H9 (cell line): ENCODE data around the gene GTPBP6. TPM values are rescaled to one million over a fixed set of nuclear protein-coding genes. Genes with fewer than 3 reads are reported as not detected.
A peak's percentile ranks its signal among the peaks of the same experiment; 100 is the strongest.

Source experiments
- DNase-seq: peaks from one replicate; pipeline ENCODE4 v3.0.0-alpha.2; 2017
- H2AFZ ChIP-seq: one replicate; pipeline ENCODE4 v1.6.1; 2013; ENCODE audit warnings: mild to moderate bottlenecking, low read length, control low read depth, moderate library complexity
- H2AK5ac ChIP-seq: 2 replicates; pipeline ENCODE4 v1.6.1; 2013; ENCODE audit warnings: low read length, control low read depth, mixed read lengths; ENCODE audit not compliant: insufficient read length
- H2BK120ac ChIP-seq: one replicate; pipeline ENCODE4 v1.6.1; 2013; ENCODE audit warnings: low read depth, mild to moderate bottlenecking, low read length, control low read depth, inconsistent platforms; ENCODE audit not compliant: poor library complexity, severe bottlenecking
- H2BK12ac ChIP-seq: 2 replicates; pipeline ENCODE4 v1.6.1; 2013; ENCODE audit warnings: low read length, control low read depth, mixed read lengths, low read depth; ENCODE audit not compliant: insufficient read length
- H2BK15ac ChIP-seq: 2 replicates; pipeline ENCODE4 v1.6.1; 2013; ENCODE audit warnings: low read depth, low read length, control low read depth
- H2BK20ac ChIP-seq: one replicate; pipeline ENCODE4 v1.6.1; 2013; ENCODE audit warnings: low read depth, mild to moderate bottlenecking, low read length, control low read depth, inconsistent platforms; ENCODE audit not compliant: poor library complexity, severe bottlenecking
- H2BK5ac ChIP-seq: 2 replicates; pipeline ENCODE4 v1.6.1; 2013; ENCODE audit warnings: low read length, control low read depth, mixed read lengths; ENCODE audit not compliant: insufficient read length
- H3K14ac ChIP-seq: 2 replicates; pipeline ENCODE4 v1.6.1; 2013; ENCODE audit warnings: low read length, control low read depth; ENCODE audit not compliant: insufficient read depth
- H3K18ac ChIP-seq: 2 replicates; pipeline ENCODE4 v1.6.1; 2013; ENCODE audit warnings: low read depth, mild to moderate bottlenecking, mixed read lengths, low read length, control low read depth; ENCODE audit not compliant: insufficient read length
- H3K23ac ChIP-seq: 2 replicates; pipeline ENCODE4 v1.6.1; 2013; ENCODE audit warnings: low read length, control low read depth, mixed read lengths, low read depth; ENCODE audit not compliant: insufficient read length
- H3K23me2 ChIP-seq: 2 replicates; pipeline ENCODE4 v1.6.1; 2013; ENCODE audit warnings: low read depth, mild to moderate bottlenecking, mixed read lengths, low read length, control low read depth; ENCODE audit not compliant: insufficient read length, poor library complexity, severe bottlenecking
- H3K27ac ChIP-seq: 2 replicates; pipeline ENCODE4 v1.5.1; 2013; ENCODE audit warnings: low read length, control low read depth, mixed read lengths, low read depth; ENCODE audit not compliant: insufficient read length
- H3K27me3 ChIP-seq: 2 replicates; pipeline ENCODE4 v1.6.1; 2013; ENCODE audit warnings: low read length, control low read depth, inconsistent platforms; ENCODE audit not compliant: insufficient read depth
- H3K4ac ChIP-seq: 2 replicates; pipeline ENCODE4 v1.6.1; 2013; ENCODE audit warnings: low read depth, mild to moderate bottlenecking, control low read depth, inconsistent platforms, low read length, moderate library complexity
- H3K4me1 ChIP-seq: 2 replicates; pipeline ENCODE4 v1.6.1; 2013; ENCODE audit warnings: low read length, control low read depth, inconsistent platforms; ENCODE audit not compliant: insufficient read depth
- H3K4me2 ChIP-seq: 2 replicates; pipeline ENCODE4 v1.6.1; 2013; ENCODE audit warnings: low read length, control low read depth, mixed read lengths; ENCODE audit not compliant: insufficient read length, insufficient read depth
- H3K56ac ChIP-seq: 2 replicates; pipeline ENCODE4 v1.6.1; 2013; ENCODE audit warnings: low read depth, mild to moderate bottlenecking, mixed read lengths, low read length, control low read depth; ENCODE audit not compliant: insufficient read length
- H3K79me1 ChIP-seq: 2 replicates; pipeline ENCODE4 v1.6.1; 2013; ENCODE audit warnings: low read depth, mild to moderate bottlenecking, moderate library complexity, low read length, control low read depth, inconsistent platforms; ENCODE audit not compliant: insufficient read depth, poor library complexity, severe bottlenecking
- H3K79me2 ChIP-seq: 2 replicates; pipeline ENCODE4 v1.6.1; 2013; ENCODE audit warnings: low read length, control low read depth, inconsistent platforms; ENCODE audit not compliant: insufficient read depth
- H3K9ac ChIP-seq: 2 replicates; pipeline ENCODE4 v1.6.1; 2013; ENCODE audit warnings: low read length, control low read depth, mixed read lengths; ENCODE audit not compliant: insufficient read length; ENCODE audit errors: extremely low read depth
- H3K9me3 ChIP-seq: one replicate; pipeline ENCODE4 v1.6.1; 2013; ENCODE audit warnings: low read depth, low read length, inconsistent platforms; ENCODE audit not compliant: control insufficient read depth
- H3T11ph ChIP-seq: one replicate; pipeline ENCODE4 v1.6.1; 2013; ENCODE audit warnings: mild to moderate bottlenecking, low read length, control low read depth, inconsistent platforms
- H4K20me1 ChIP-seq: one replicate; pipeline ENCODE4 v1.6.1; 2013; ENCODE audit not compliant: control insufficient read depth, insufficient read length, insufficient read depth
- H4K5ac ChIP-seq: 2 replicates; pipeline ENCODE4 v1.6.1; 2013; ENCODE audit warnings: low read depth, mild to moderate bottlenecking, mixed read lengths, low read length, control low read depth; ENCODE audit not compliant: insufficient read length
- H4K8ac ChIP-seq: replicated peaks from 2 replicates; pipeline ENCODE4 v1.6.1; 2013; ENCODE audit warnings: low read length, control low read depth, mixed read lengths, low read depth; ENCODE audit not compliant: insufficient read length
- H4K91ac ChIP-seq: 2 replicates; pipeline ENCODE4 v1.6.1; 2013; ENCODE audit warnings: low read depth, mild to moderate bottlenecking, moderate library complexity, mixed read lengths, low read length, control low read depth; ENCODE audit not compliant: insufficient read length
- H3K27ac Mint-ChIP-seq, 3 experiments: 2 replicates in 2 of 3; 3 replicates in 1 of 3; pipeline ENCODE4 v1.8.0; 2020 to 2021; ENCODE audit warnings: mixed read lengths in 3 of 3, mild to moderate bottlenecking in 1 of 3, moderate library complexity in 1 of 3
- H3K27me3 Mint-ChIP-seq: 2 replicates; pipeline ENCODE4 v1.8.0; 2021; ENCODE audit warnings: low read depth, mild to moderate bottlenecking, moderate library complexity, mixed read lengths
- H3K36me3 Mint-ChIP-seq, 3 experiments: 2 replicates in 2 of 3; 3 replicates in 1 of 3; pipeline ENCODE4 v1.8.0; 2020 to 2021; ENCODE audit warnings: low read depth in 3 of 3, mixed read lengths in 3 of 3; ENCODE audit not compliant: insufficient read depth in 1 of 3
- H3K4me1 Mint-ChIP-seq, 2 experiments: 2 replicates each; pipeline ENCODE4 v1.8.0; 2020; ENCODE audit warnings: mixed read lengths in 2 of 2
- H3K4me3 Mint-ChIP-seq, 2 experiments: 2 replicates in 1 of 2; 3 replicates in 1 of 2; pipeline ENCODE4 v1.8.0; 2020 to 2021; ENCODE audit warnings: mild to moderate bottlenecking in 2 of 2, mixed read lengths in 2 of 2, moderate library complexity in 1 of 2
- H3K9me3 Mint-ChIP-seq, 2 experiments: 2 replicates in 1 of 2; 3 replicates in 1 of 2; pipeline ENCODE4 v1.8.0; 2020; ENCODE audit warnings: mild to moderate bottlenecking in 2 of 2, mixed read lengths in 2 of 2, moderate library complexity in 1 of 2
- WGBS: extraction: QIAGEN DNeasy Blood & Tissue Kit; methylation state at CpG from one replicate; pipeline ENCODE4 v1.1.7; 2013; ENCODE audit warnings: missing lambda C conversion rate, low lambda C conversion rate, mixed read lengths; ENCODE audit not compliant: insufficient read length; ENCODE audit errors: extremely low coverage; 5-methylcytosine and 5-hydroxymethylcytosine counted together
- total RNA-seq: library from RNA; stranded (reverse); gene quantifications from 2 replicates; pipeline ENCODE4 v1.2.1, GENCODE V29; 2021
- TF ChIP-seq, protein P1 (sequence below): fragments of 200-600 bp; sonication (generic); conservative IDR thresholded peaks from 3 replicates; pipeline ENCODE4 v1.8.0; 2021; ENCODE audit warnings: antibody characterized with exemption, mild to moderate bottlenecking

The GTPBP6 gene
- total RNA-seq, 1 experiment from 2014 or later, result 64.0 TPM

DNA sequence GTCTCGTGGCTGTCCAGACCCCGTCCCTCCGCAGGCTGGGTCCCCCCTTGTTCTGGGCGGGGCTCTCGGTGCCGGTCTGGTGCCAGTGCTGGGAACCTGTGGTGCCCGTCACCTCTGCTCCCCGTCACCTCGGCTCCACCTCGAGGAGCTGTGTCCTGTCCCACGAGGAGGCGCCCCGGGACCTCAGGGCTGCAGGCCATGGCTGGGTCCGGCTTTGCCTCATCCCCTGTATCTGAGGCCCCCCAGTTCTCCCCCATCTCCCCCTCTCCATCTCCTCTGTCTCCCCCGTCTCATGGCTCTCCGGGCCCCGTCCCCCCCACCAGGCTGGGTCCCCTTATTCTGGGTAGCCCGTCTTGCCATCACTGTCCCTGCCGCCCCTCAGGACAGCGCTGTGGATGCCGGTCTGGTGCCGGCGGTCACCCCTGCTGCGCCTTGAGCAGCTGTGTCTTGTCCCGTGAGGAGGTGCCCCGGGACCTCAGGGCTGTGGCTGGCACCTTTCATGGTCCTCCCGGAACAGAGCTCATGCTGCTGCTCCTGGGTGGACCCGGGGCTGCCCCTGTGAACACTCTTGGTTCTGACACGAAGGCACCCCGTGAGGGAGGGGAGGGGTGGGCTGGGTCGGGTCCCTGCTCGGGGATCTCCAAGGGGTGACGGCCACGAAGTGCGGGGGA, 13.4 kb upstream of the GTPBP6 start:
- TF ChIP-seq, protein P1, sequence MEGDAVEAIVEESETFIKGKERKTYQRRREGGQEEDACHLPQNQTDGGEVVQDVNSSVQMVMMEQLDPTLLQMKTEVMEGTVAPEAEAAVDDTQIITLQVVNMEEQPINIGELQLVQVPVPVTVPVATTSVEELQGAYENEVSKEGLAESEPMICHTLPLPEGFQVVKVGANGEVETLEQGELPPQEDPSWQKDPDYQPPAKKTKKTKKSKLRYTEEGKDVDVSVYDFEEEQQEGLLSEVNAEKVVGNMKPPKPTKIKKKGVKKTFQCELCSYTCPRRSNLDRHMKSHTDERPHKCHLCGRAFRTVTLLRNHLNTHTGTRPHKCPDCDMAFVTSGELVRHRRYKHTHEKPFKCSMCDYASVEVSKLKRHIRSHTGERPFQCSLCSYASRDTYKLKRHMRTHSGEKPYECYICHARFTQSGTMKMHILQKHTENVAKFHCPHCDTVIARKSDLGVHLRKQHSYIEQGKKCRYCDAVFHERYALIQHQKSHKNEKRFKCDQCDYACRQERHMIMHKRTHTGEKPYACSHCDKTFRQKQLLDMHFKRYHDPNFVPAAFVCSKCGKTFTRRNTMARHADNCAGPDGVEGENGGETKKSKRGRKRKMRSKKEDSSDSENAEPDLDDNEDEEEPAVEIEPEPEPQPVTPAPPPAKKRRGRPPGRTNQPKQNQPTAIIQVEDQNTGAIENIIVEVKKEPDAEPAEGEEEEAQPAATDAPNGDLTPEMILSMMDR, result no peak
- H3K79me1 ChIP-seq, result no peaks in the 10 kb centered on the region
- no peak overlapping the region for H3K4ac ChIP-seq
- H3K27ac Mint-ChIP-seq, result no peak overlapping the region
- no peak overlapping the region for H3K23ac ChIP-seq
- 0 out of 4 replicates have a peak, but pooled peaks cover 0 to 2% of the 10 kb centered on the region in 2 experiments for H3K4me1 Mint-ChIP-seq
- H3K14ac ChIP-seq, result no peak overlapping the region; the same call in 1 of the 2 replicates
- peaks cover 3% of the 10 kb centered on the region for H3K27me3 Mint-ChIP-seq
- H3K79me2 ChIP-seq, result no peaks in the 10 kb centered on the region
- no peak overlapping the region for H3T11ph ChIP-seq
- H4K20me1 ChIP-seq, result no peaks in the 10 kb centered on the region
- H2BK5ac ChIP-seq, result no peak overlapping the region
- H2BK15ac ChIP-seq, result no peak overlapping the region
- H3K4me3 Mint-ChIP-seq, result peak overlapping the region in 1 of 2 experiments; percentile 30; a peak in 1 of 5 replicates
- no peaks in the 10 kb centered on the region for H3K4me1 ChIP-seq
- H3K18ac ChIP-seq, result no peak overlapping the region
- no peaks in the 10 kb centered on the region for H3K27me3 ChIP-seq
- H2AK5ac ChIP-seq, result no peak overlapping the region
- no peak overlapping the region for H3K27ac ChIP-seq
- DNase-seq, result no peak
- H4K91ac ChIP-seq, result no peak overlapping the region
- no peak overlapping the region for H3K9ac ChIP-seq
- no peak overlapping the region for H4K8ac ChIP-seq
- H3K56ac ChIP-seq, result no peak overlapping the region
- no peak overlapping the region for H2BK120ac ChIP-seq
- no peaks in the 10 kb centered on the region for H3K23me2 ChIP-seq
- no peak overlapping the region for H2AFZ ChIP-seq
- no peak overlapping the region for H4K5ac ChIP-seq
- no peak overlapping the region for H2BK12ac ChIP-seq
- H3K4me2 ChIP-seq, result no peak overlapping the region
- peaks cover 11 to 12% of the 10 kb centered on the region in 2 experiments for H3K9me3 Mint-ChIP-seq
- no CpG with 5 or more reads among the region's 35 CpGs for WGBS
- H2BK20ac ChIP-seq, result no peak overlapping the region
- H3K9me3 ChIP-seq, result no peaks in the 10 kb centered on the region
- peaks cover 5 to 22% (median 14%) of the 10 kb centered on the region in 3 experiments; a peak in 6 of 7 replicates for H3K36me3 Mint-ChIP-seq
